HG03571 (cell line): Measurements from ENCODE around the gene RABGEF1.
"Not testable (repeated sequence)": the region's sequence is repeated elsewhere in the genome, so short reads cannot be mapped to it uniquely, and the experiment has no call there.

Experiments
- ATAC-seq: cut with Tn5 transposase; IDR thresholded peaks from one replicate; pipeline ENCODE4 v1.9.1; 2021; ENCODE audit not compliant: unreplicated experiment

RABGEF1 gene

GRCh38 chr7:66764905-66765304 is 24.4 kb downstream of the RABGEF1 start:
- ATAC-seq: not testable (repeated sequence)

GRCh38 chr7:66765322-66766025 is 24.9 kb downstream of the RABGEF1 start:
- not testable (repeated sequence) for ATAC-seq

- no peak for ATAC-seq
These were observed 25.5 kb downstream of the RABGEF1 start for GRCh38 chr7:66766041-66766440.

GRCh38 chr7:66767486-66767885 is 27.0 kb downstream of the RABGEF1 start:
- ATAC-seq: not testable (repeated sequence)

GRCh38 chr7:66768865-66769832 is 28.6 kb downstream of the RABGEF1 start:
- ATAC-seq: no peak

- ATAC-seq: no peak
These were observed 29.4 kb downstream of the RABGEF1 start for GRCh38 chr7:66769833-66770512.

GRCh38 chr7:66771795-66772194 is 31.3 kb downstream of the RABGEF1 start:
- no peak for ATAC-seq

- ATAC-seq: not testable (repeated sequence)
These were observed 33.2 kb downstream of the RABGEF1 start for GRCh38 chr7:66773744-66774143.

GRCh38 chr7:66776383-66776782 is 35.9 kb downstream of the RABGEF1 start:
- not testable (repeated sequence) for ATAC-seq

GRCh38 chr7:66776800-66777442 is 36.4 kb downstream of the RABGEF1 start:
- no peak for ATAC-seq

GRCh38 chr7:66778201-66778600 is 37.7 kb downstream of the RABGEF1 start:
- no peak for ATAC-seq

GRCh38 chr7:66779669-66780409 is 39.3 kb downstream of the RABGEF1 start:
- ATAC-seq: no peak

- no peak for ATAC-seq
These were observed 41.0 kb downstream of the RABGEF1 start for GRCh38 chr7:66781408-66782090.

- ATAC-seq: not testable (repeated sequence)
These were observed 42.3 kb downstream of the RABGEF1 start for GRCh38 chr7:66782875-66783274.

GRCh38 chr7:66783887-66784595 is 43.5 kb downstream of the RABGEF1 start:
- not testable (repeated sequence) for ATAC-seq

- ATAC-seq: no peak
These were observed 49.7 kb downstream of the RABGEF1 start for GRCh38 chr7:66790196-66790595.

GRCh38 chr7:66790725-66791124 is 50.2 kb downstream of the RABGEF1 start:
- no peak for ATAC-seq

GRCh38 chr7:66800591-66800990 is 60.1 kb downstream of the RABGEF1 start:
- no peak for ATAC-seq

GRCh38 chr7:66804001-66804400 is 63.5 kb downstream of the RABGEF1 start:
- ATAC-seq: no peak
